Spleen (tissue), 7 donors: ENCODE results near the gene RNF152.

Experiments
- POLR2AphosphoS5 ChIP-seq, 3 donors: sonication (generic); formaldehyde crosslinking; IDR thresholded peaks; one replicate each; pipeline ENCODE4 v1.5.1; 2017; ENCODE audit warnings: antibody characterized with exemption in 3 of 3
- TF ChIP-seq, protein P1 (sequence below), 11 experiments: fragments of 200-600 bp in 7 of 11; fragments of 450-650 bp in 4 of 11; sonication (generic) in 4 of 11; IDR thresholded peaks in 8 of 11; conservative IDR thresholded peaks in 3 of 11; 1 replicate in 7 of 11; 2 replicates in 4 of 11; pipeline versions ENCODE4 v1.4.0 to v1.8.0; 2016 to 2021; ENCODE audit warnings: antibody characterized with exemption in 11 of 11, inconsistent platforms in 4 of 11, mild to moderate bottlenecking in 1 of 11
- donor health status: DM: no; HTN: no; CAD: no; lungs with moderate emphysema.
- donor health status: DM: no; HTN: no; CAD: no.
- donor health status: DM: no; HTN: no; CAD: no.

DNA sequence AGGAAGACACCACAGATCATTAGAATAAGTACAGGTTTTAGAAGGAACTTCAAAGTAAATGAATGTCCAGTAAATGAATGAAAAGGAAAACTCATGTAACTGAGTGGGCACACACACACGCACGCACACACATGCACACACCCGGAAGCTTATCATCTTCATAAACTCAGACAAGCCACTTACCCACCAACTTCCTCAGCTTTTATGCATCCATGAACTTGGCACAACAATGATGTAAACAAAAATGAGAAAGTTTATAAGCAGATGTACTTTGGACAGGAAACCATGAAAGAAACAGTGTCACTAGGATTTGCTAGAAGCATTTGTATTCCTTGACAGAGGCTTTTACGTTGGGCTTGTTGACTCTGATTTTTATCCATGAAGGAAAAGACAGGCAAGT, 23.2 kb downstream of the RNF152 start:
- TF ChIP-seq, protein P1, sequence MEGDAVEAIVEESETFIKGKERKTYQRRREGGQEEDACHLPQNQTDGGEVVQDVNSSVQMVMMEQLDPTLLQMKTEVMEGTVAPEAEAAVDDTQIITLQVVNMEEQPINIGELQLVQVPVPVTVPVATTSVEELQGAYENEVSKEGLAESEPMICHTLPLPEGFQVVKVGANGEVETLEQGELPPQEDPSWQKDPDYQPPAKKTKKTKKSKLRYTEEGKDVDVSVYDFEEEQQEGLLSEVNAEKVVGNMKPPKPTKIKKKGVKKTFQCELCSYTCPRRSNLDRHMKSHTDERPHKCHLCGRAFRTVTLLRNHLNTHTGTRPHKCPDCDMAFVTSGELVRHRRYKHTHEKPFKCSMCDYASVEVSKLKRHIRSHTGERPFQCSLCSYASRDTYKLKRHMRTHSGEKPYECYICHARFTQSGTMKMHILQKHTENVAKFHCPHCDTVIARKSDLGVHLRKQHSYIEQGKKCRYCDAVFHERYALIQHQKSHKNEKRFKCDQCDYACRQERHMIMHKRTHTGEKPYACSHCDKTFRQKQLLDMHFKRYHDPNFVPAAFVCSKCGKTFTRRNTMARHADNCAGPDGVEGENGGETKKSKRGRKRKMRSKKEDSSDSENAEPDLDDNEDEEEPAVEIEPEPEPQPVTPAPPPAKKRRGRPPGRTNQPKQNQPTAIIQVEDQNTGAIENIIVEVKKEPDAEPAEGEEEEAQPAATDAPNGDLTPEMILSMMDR (IDR thresholded peaks at IDR 0.05 in 8 of 11, conservative IDR thresholded peaks at IDR 0.05 in 3 of 11): no peak
- TF ChIP-seq POLR2AphosphoS5 (IDR thresholded peaks at IDR 0.05): no peak
